ENCODE measurements around the gene RIPPLY1.
"Not testable (repeated sequence)": the region's sequence is repeated elsewhere in the genome, so short reads cannot be mapped to it uniquely, and the experiment has no call there.

The RIPPLY1 gene

DNA sequence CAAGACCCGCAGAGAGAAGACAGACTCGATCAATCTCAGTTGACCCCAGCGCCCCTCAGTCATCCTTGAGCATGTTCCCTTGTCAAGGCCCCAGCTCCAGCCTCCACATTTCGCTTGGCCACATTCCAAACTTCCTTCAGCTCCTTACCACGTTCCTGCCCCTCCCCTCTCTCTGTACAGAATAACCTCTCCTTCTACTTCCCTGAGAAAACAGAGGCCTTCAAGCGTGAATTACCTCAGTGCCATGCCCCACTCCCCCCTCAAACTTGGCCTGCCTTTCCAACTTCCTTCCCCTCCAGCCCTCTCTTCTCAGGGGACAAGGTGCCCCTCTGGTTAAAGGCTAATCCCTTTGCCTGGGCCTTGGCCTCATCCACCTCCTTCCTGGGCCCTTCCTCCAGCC lies 3.2 kb upstream of the RIPPLY1 start:
- FAIRE-seq: no peak

GRCh38 chrX:106905064-106905708 lies 2.0 kb upstream of the RIPPLY1 start:
- no peak for FAIRE-seq

DNA sequence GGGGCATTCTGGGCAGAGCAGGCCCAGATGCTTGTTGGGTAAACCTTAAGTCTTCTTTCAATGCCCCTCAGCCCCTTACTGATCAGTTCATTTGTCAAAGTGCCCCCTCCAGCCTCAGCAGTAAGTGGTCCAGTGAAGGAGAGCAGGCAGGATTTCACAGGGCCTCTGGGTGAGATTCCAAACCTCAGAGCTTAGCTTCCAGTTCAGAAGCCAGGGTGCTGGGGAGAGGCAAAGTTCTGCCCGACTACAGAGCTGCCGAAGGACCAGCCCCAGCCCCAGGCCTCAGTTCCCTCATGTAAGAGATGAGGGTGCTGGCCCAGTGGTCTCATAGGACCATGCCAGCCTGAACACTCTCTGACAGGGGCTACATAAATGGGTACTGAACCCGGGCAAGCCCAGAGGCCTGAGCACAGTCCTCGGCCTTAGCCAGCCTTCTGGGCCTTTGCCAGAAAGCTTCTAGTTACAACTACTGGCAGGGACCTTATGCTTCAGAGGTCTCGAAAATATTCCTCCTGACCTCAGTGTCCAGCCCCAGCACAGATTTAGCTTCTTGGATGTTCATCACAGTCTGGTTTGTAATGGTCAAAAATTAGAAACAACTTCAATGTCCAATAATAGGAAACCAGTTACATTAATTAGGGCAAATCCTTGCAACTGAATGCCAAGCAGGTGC lies 851 bp upstream of the RIPPLY1 start:
- no peak for FAIRE-seq

GRCh38 chrX:106902684-106903083 lies 457 bp downstream of the RIPPLY1 start:
- no peak for FAIRE-seq

DNA sequence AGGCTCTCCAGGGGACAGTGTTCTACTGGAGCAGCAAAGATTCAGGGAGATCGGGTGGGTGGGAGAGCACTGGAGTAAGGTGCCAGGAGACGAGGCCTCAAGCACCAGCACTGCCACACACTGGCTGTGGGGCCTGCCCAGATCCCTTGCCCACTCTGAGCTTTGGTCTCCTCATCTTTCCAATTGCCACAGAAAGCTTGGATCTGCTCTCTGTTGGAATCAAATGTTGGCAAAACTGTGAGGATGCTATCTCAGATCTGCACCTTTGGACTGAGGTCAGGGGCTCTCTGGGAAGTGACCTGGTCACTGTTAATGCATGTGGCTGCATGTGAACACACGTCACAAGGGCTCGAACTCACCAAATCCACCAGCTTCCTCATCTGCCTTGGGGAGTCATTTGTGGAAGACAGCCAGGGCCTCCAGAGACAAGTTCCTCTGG lies 1.3 kb downstream of the RIPPLY1 start:
- no peak for FAIRE-seq

DNA sequence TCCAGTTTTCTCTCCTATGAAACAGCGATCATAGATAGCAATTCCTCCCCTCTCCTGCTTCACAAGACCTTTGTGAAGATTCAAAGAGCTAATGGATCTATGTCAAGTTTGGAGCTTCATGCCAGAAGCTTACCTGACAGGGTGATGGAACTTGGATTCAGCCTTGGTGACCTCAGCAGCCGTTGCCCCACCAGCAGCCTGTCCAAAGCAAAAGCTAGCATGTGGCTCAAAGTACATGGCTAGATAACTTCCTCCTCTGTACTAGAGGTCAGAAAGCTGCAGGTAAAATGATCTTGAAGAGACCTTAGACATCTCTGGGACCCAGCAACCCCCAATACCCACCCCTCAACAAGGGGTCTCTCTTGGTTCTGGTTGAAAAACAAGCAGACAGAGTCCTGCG lies 1.8 kb downstream of the RIPPLY1 start:
- no peak for FAIRE-seq

DNA sequence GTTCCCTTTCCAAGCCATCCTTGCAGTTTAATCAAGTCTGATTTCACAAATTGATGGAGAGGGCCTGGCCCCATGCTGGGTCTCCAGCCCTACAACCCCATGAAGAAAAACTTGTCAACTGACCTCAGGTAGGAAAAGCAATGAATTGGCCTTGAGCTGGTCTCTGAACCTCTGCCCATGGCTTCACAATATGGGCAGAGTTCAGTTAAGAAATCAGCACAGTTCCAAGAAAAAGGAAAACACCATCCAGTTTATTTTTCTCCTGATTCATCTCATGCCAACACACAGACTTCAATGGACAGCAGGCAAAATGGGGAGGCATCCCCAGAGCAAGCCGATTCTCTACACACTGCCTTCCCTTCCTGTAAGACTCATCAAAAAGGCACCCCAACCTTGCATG lies 3.3 kb downstream of the RIPPLY1 start:
- no peak for FAIRE-seq

DNA sequence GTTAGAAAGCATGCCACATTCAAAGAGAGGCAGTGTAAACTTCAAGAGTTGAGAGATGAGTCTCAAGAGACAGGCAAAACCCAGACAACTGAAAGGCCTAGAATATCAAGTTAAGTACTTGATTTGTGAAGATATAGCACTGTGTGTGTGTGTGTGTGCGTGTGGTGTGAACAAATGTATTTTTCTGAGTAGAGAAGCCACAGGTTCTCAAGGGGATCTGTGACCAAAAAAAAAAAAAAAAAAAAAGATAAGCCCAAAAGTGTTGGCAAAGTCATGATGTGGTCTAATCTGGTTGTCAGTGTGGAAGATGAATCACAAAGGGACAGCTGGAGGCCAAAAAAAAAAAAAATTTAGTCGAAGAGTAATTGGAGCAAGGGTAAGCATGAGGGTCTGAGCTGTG lies 3.9 kb downstream of the RIPPLY1 start:
- FAIRE-seq: no peak

- no peak for FAIRE-seq
Observed at GRCh38 chrX:106898462-106898861, 4.7 kb downstream of the RIPPLY1 start.

GRCh38 chrX:106897259-106897658 lies 5.9 kb downstream of the RIPPLY1 start:
- FAIRE-seq: no peak

DNA sequence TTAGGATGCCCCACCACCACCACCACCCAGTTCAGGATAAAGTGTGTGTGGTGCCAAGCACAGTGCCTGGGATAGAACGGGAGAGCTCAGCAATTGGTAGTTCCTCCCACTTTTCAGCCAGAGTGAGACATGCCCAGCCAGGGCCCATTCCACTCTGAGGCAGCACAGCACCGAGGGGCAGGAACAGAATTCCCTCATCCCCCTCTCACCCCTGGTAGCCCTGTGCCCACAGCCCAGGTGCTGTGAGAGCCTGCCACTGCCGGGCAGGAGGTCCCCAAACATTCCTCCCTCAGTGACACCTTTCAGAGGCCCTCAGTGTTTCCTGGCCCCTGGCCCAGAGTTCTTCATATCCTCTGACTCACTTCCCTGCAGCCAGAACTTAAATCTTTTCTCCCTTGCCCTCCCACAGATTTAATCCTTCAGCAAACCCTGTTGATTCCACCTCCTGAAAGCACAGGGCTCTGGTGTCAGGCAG lies 8.1 kb downstream of the RIPPLY1 start:
- FAIRE-seq: no peak

DNA sequence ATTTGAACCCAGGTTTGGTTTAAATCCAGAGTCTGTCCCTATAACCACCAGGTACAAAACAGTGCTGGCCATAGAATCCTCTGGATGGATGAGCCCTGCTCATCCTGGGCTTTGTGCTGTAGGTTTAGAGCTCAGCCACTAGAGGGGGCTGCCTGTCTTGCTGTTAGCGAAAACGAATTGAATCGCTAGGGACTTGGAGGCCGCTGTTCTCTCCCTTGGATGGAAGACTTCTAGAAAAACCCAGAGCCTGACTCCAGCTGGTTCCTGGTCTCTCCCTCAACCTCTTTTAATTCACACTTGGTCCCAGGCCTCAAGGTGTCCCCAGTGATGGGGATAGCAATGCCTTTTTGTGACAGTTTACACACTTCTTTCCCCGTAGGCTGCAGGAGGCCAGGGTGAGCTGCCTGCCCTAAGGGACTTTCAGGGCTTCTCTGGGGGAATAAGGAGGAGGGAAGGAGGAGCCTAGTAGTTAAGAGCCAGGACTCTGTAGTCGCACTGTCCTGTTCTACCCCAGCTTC lies 8.7 kb downstream of the RIPPLY1 start:
- no peak for FAIRE-seq

DNA sequence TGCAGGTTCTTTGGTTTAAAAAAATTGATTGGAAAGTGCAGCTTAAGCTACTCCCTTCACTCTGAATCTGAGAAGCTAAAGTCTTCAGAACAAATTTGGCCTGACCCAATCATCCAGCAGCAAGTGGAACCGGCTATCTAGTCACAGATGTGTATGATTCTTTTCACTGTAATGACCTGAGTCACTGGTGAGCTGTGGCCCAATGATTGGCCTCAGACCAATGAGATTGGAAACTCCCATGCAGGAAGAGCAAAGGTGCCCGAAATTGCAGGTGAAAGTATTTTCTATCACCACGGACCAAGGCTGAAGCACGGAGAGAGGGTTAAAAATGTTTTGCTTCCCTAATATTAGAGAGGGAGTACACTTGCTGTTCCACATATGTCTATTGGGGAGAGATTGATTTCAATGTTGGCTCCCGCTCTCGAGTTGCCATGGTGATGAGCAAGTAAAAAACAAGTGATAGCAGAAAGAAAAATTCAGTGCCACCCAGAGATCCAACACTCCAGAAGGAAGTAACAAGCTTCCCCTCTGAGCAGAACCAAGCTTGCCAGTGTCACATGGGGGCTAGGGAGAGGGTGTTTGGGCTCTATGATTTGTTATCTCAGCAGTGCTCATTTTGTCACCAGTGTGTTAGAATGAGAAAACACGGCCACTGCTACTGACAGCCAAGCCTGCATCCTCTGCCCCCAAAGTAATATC lies 11.2 kb downstream of the RIPPLY1 start:
- no peak for FAIRE-seq

DNA sequence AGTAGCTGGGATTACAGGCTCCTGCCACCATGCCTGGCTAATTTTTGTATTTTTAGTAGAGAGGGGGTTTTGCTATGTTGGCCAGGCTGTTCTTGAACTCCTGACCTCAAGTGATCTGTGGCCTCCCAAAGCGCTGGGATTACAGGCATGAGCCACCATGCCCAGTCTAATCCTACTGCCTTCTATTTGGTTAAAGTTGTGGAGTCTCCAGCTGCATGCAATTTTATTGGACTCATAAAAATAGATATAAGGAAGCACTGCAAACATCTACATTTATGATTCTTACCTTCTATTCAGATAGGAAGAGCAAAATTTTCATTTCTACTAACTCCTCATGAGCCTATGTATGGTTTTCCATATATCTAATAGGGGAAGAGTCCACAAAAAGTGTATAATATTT lies 13.7 kb downstream of the RIPPLY1 start:
- FAIRE-seq: no peak

DNA sequence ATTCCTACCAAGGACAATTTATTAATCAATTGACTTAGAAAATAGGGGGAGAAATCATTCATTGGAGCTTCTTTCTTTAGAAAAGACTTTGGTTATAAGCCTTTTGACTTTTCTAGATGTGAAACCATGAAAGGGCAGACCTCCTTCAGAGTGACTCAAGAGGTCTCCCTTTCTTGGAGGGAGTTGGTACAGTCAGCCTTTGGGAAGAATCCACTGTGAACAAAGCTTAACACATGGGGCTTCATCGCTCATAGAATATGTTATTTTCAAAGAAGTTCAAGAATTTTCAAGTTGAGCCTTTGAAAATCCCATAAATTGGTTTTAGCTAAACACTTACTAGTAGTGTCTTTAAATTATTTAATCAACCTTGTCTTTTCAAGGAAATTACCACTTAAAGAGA lies 28.0 kb downstream of the RIPPLY1 start:
- no peak for FAIRE-seq

DNA sequence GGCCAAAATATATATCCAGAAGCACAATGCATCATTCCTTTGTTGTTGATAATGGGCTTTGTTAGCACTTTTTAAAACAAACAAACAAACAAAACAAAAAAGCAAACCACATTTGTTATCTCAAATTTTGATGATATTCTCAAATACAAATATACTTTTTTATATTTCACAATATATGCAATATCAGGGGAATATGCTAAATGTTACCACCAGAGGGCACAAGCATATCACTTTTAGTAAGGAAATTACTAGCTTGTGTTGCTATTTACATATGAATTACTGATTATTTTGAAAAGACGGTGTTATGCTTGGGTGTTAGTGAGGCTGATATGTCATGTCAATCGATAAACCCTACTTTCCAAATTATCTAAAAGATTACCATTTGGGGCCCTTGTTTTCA lies 29.1 kb downstream of the RIPPLY1 start:
- peak; percentile 97 for FAIRE-seq

DNA sequence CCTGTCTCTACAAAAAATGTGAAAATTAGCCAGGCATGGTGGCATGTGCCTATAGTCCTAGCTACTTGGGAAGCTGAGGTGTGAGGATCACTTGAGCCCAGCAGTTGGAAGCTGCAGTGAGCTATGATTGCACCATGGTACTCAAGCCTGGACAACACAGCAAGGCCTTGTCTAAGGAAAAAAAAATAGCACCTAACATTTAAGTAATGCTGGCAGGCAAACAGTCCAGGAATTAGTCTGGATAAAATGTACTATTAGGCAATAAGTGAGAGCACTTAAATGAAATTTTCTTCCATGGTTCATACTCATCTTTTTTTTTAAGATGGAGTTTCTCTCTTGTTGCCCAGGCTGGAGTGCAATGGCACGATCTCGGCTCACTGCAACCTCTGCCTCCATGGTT lies 30.3 kb downstream of the RIPPLY1 start:
- not testable (repeated sequence) for FAIRE-seq

GRCh38 chrX:106863697-106864096 lies 39.4 kb downstream of the RIPPLY1 start:
- no peak for FAIRE-seq

DNA sequence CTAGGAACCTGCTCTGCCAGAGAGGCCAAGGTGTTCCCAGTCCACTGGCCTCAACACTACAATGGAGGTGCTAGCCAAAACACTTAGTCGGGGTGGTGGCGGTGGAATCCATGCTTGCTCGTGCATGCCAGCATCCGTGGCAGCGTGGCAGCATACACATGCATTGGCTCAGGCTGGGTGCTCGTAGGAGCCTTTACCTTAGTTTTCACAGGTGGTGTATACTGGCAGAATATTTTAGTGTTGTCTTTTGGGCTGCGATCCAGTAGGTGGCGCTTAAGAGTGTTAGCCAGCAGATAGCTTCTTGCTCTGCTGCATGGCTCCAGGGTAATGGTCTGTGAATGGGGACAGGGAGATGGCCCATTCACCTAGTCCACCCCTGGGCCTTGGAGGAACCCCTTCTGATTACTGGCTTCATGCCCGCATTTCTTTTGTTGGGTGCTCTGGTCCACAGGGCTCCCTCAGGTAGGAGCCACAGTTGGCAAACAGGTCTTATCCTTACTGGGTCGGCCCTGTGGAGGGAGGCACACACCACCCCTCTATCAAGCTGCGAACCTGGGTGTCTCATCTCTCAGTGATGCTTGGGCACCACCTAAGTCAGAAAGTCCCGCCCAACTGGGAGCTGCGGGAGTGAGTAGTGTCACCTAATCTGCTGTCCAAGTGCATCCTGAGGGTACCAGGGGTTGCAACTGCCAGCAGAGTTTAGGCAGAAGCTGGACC lies 40.0 kb downstream of the RIPPLY1 start:
- FAIRE-seq: no peak

Measured in colon (tissue), 2 donors.